IPS-15b (cell line): ENCODE data around the gene ATP5F1A.
"Not testable (repeated sequence)": the region's sequence is repeated elsewhere in the genome, so short reads cannot be mapped to it uniquely, and the experiment has no call there.

Source experiments
- H3K27me3 ChIP-seq: one replicate; pipeline ENCODE4 v1.6.1; 2013; ENCODE audit warnings: low read length; ENCODE audit not compliant: control insufficient read depth, insufficient read depth
- H3K36me3 ChIP-seq: one replicate; pipeline ENCODE4 v1.6.1; 2013; ENCODE audit warnings: low read length; ENCODE audit not compliant: control insufficient read depth, insufficient read depth
- H3K4me1 ChIP-seq: one replicate; pipeline ENCODE4 v1.6.1; 2013; ENCODE audit warnings: mild to moderate bottlenecking, low read length; ENCODE audit not compliant: control insufficient read depth, insufficient read depth
- H3K4me3 ChIP-seq: one replicate; pipeline ENCODE4 v1.5.1; 2013; ENCODE audit warnings: low read depth, low read length
- H3K9ac ChIP-seq: one replicate; pipeline ENCODE4 v1.6.1; 2013; ENCODE audit warnings: low read depth, mild to moderate bottlenecking, low read length
- H3K9me3 ChIP-seq: one replicate; pipeline ENCODE4 v1.6.1; 2013; ENCODE audit warnings: mild to moderate bottlenecking, low read length; ENCODE audit not compliant: control insufficient read depth, insufficient read depth

ATP5F1A gene

DNA sequence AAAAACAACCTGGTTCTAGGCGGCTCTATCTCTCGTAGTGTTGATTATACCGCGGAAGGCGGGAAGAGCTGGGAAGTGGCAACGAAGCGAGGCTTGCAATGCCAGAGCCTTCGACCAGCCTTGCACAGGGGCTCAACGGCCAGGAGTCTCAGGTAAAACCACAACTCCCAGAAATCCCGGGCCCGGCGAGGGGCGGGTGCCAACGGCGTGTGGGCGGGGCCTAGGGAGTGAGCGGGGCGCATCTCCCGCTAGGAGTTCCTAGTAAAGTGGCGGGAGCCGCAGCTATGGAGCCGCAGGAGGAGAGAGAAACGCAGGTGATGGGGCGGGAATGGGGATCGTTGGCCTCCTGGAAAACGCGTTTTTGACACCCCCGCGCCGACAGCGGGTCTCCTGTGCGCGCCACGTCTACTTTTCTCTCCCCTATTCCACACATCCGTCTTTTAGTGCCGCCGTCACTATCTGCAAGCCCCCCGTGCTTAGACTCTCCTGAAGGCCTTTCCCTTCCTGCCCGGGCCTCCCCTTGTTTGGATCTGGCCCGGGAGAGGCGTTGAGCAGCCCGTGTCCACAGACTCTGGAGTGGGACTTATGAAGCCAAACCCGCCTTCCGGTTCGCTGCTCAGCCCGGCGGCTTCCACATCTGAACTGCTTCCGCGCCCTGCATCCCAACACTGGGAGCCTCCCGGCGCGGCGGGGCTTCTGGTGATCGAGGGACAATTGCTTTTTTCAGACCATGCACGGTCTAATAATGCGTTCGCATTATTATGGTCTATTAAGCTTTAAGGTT is 6.2 kb upstream of the ATP5F1A start, which contains the start of gene HAUS1:
TSS of gene HAUS1 (plus strand) at position 258 of the 784 bp plus-strand sequence. CDS start at position 285, 27 bp downstream.
- Histone ChIP-seq H3K36me3 (peaks cover 2% of the 10 kb centered on the region), H3K27me3 (no peaks in the 10 kb centered on the region), H3K9ac (peak within 1 kb of the TSS; percentile 96), H3K4me3 (peak within 1 kb of the TSS; percentile 96), H3K4me1 (no peaks in the 10 kb centered on the region), H3K9me3 (no peaks in the 10 kb centered on the region)

GRCh38 chr18:46099463-46099862 is 1.4 kb upstream of the ATP5F1A start:
- peaks cover 8% of the 10 kb centered on the region for H3K4me1 ChIP-seq
- no peak overlapping the region for H3K4me3 ChIP-seq
- H3K9me3 ChIP-seq: no peaks in the 10 kb centered on the region
- H3K27me3 ChIP-seq: no peaks in the 10 kb centered on the region
- no peak overlapping the region for H3K9ac ChIP-seq
- no peaks in the 10 kb centered on the region for H3K36me3 ChIP-seq

GRCh38 chr18:46098616-46098933 is 479 bp upstream of the ATP5F1A start:
- Histone ChIP-seq H3K4me1 (peaks cover 8% of the 10 kb centered on the region), H3K27me3 (no peaks in the 10 kb centered on the region), H3K9me3 (no peaks in the 10 kb centered on the region), H3K9ac (peak overlapping the region; percentile 61), H3K4me3 (peak overlapping the region; percentile 97), H3K36me3 (peaks cover under 1% of the 10 kb centered on the region)

GRCh38 chr18:46097431-46097800 is 680 bp downstream of the ATP5F1A start:
- Histone ChIP-seq H3K4me1 (peaks cover 8% of the 10 kb centered on the region), H3K9me3 (no peaks in the 10 kb centered on the region), H3K27me3 (no peaks in the 10 kb centered on the region), H3K4me3 (peak overlapping the region; percentile 97), H3K9ac (peak overlapping the region; percentile 96), H3K36me3 (peaks cover 3% of the 10 kb centered on the region)

DNA sequence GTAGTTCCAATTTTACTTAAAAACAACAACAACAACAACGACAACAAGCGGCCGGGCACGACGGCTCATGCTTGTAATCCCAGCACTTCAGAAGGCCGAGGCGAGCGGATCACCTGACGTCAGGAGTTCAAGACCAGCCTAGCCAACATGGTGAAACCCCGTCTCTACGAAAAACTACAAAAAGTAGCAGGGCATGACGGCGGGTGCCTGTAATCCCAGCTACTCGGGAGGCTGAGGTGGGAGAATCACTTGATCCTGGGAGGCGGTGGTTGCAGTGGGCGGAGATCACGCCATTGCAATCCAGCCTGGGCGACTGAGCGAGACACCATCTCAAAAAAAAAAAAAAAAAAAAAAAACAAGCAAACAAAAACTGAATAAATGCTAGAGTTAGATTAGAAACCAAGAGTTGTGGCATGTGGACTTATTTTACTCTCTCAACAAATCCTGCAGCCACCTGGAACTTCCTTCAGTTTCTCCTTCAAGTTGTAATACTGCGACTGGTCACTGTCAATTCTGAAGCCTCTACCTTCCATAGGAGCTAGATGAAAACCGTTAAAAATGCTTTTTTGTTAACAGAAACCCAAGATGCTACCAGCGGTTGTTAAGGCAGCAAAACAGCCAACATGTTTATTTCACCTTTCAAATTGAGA is 1.3 kb downstream of the ATP5F1A start:
- Histone ChIP-seq H3K4me3 (peak overlapping the region; percentile 97), H3K4me1 (peaks cover 8% of the 10 kb centered on the region), H3K27me3 (no peaks in the 10 kb centered on the region), H3K9me3 (no peaks in the 10 kb centered on the region), H3K9ac (peak overlapping the region; percentile 96), H3K36me3 (peaks cover 8% of the 10 kb centered on the region)

DNA sequence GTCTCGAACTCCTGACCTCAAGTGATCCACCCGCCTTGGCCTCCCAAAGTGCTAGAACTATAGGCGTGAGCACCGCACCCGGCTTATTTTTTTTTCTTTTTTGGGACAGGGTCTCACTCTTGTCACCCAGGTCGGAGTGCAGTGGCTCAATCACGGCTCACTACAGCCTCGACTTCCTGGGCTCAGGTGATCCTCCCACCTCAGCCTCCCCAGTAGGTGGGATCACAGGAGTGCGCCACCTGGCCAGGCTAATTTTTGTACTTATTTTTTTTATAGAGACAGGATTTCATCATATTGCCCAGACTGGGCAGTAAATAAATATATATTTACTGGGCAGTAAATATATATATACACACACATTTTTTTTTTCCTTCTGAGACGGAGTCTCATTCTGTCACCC is 2.6 kb downstream of the ATP5F1A start:
- H3K36me3 ChIP-seq: peaks cover 15% of the 10 kb centered on the region
- H3K9ac ChIP-seq: no peak overlapping the region
- no peaks in the 10 kb centered on the region for H3K27me3 ChIP-seq
- peaks cover 8% of the 10 kb centered on the region for H3K4me1 ChIP-seq
- H3K9me3 ChIP-seq: no peaks in the 10 kb centered on the region
- H3K4me3 ChIP-seq: no peak overlapping the region

DNA sequence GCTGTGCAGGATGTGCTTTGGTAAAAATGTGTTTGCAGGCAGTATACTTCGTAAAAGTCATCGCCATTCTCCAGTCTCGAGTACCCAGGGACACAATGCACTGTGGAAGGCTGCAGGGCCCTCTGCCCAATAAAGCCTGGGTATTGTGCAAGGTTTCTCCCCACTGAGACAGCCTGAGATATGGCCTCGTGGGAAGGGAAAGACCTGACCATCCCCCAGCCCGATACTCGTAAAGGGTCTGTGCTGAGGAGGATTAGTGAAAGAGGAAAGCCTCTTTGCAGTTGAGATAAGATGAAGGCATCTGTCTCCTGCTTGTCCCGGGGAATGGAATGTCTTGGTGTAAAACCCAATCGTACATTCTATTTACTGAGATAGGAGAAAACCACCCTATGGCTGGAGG is 9.6 kb downstream of the ATP5F1A start:
- not testable (repeated sequence) for H3K9me3 ChIP-seq, H3K4me3 ChIP-seq, H3K27me3 ChIP-seq, H3K4me1 ChIP-seq, H3K9ac ChIP-seq
- peaks cover 74% of the 10 kb centered on the region for H3K36me3 ChIP-seq

- Histone ChIP-seq H3K4me3 (no peak overlapping the region), H3K9me3 (no peaks in the 10 kb centered on the region), H3K9ac (no peak overlapping the region), H3K4me1 (no peaks in the 10 kb centered on the region), H3K36me3 (peaks cover 60% of the 10 kb centered on the region), H3K27me3 (no peaks in the 10 kb centered on the region)
These were observed 13.7 kb downstream of the ATP5F1A start for GRCh38 chr18:46084431-46084830.

- Histone ChIP-seq H3K4me3 (no peak overlapping the region), H3K27me3 (no peaks in the 10 kb centered on the region), H3K36me3 (peaks cover 22% of the 10 kb centered on the region), H3K9ac (no peak overlapping the region), H3K9me3 (no peaks in the 10 kb centered on the region), H3K4me1 (no peaks in the 10 kb centered on the region)
These were observed 17.9 kb downstream of the ATP5F1A start for GRCh38 chr18:46080156-46080555.

- H3K9ac ChIP-seq: no peak overlapping the region
- H3K36me3 ChIP-seq: peaks cover 15% of the 10 kb centered on the region
- H3K4me1 ChIP-seq: no peaks in the 10 kb centered on the region
- H3K27me3 ChIP-seq: no peaks in the 10 kb centered on the region
- H3K4me3 ChIP-seq: no peak overlapping the region
- no peaks in the 10 kb centered on the region for H3K9me3 ChIP-seq
These were observed 18.8 kb downstream of the ATP5F1A start for GRCh38 chr18:46079336-46079735.

GRCh38 chr18:46073474-46074331 is 24.4 kb downstream of the ATP5F1A start:
- Histone ChIP-seq H3K4me1 (no peaks in the 10 kb centered on the region), H3K27me3 (peaks cover 33% of the 10 kb centered on the region), H3K9me3 (no peaks in the 10 kb centered on the region), H3K9ac (no peak overlapping the region), H3K36me3 (no peaks in the 10 kb centered on the region), H3K4me3 (no peak overlapping the region)
